Measurements from ENCODE around the gene RALGAPB. TPM values are rescaled to one million over a fixed set of nuclear protein-coding genes. Genes with fewer than 3 reads are reported as not detected.
"Not testable (repeated sequence)": the region's sequence is repeated elsewhere in the genome, so short reads cannot be mapped to it uniquely, and the experiment has no call there.

Gene RALGAPB
- polyA plus RNA-seq (ENCODE audit: insufficient read depth in 1 of 5, insufficient read length in 5 of 5, low replicate concordance in 1 of 5): 10 to 100 TPM; 27.0 to 41.5 (median 37.5) TPM
- long read RNA-seq, donor 1, full-length matches to known transcripts: 1 of 6 reads
- long read RNA-seq, donor 1, partial matches to known transcripts: 5 of 6 reads
- long read RNA-seq, donor 1, other reads (novel, unspliced or antisense): 0 of 6 reads
- long read RNA-seq, donor 2: 0 reads
- long read RNA-seq, donor 3: 0 reads
- long read RNA-seq, donor 4: 0 reads
- long read RNA-seq, donor 5, full-length matches to known transcripts: 1 of 1 reads
- long read RNA-seq, donor 5, partial matches to known transcripts: 0 of 1 reads
- long read RNA-seq, donor 5, other reads (novel, unspliced or antisense): 0 of 1 reads
- long read RNA-seq, donor 6, partial matches to known transcripts: 7 of 7 reads
- long read RNA-seq, donor 6, other reads (novel, unspliced or antisense): 0 of 7 reads
- long read RNA-seq, donor 7, full-length matches to known transcripts: 1 of 1 reads
- long read RNA-seq, donor 7, partial matches to known transcripts: 0 of 1 reads
- long read RNA-seq, donor 7, other reads (novel, unspliced or antisense): 0 of 1 reads
- long read RNA-seq, donor 8: 0 reads

- DNase-seq: peak; percentile 100
These were observed at the start of gene RALGAPB for GRCh38 chr20:38472513-38473366. RALGAPB (plus strand) TSS chr20:38472843; CDS start chr20:38488433, 15,590 bp downstream.

DNA sequence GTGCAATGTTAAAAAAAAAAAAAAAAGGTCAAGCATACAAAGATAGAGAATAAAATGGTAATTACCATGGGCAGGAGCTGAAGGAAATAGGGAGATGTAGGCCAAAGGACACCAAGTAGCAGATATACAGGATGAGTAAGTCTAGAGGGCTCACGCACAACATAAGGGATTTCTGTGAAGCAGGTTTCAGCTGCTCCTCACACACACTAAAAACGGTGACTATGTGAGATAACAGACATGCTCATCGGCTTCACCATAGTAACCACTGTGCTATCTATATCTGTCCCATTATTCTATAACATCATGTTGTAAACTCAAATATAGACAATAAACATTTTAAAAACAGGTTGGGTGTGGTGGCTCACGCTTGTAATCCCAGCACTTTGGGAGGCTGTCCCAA lies 49.1 kb upstream of the RALGAPB start:
- no peak for DNase-seq

GRCh38 chr20:38424401-38424800 lies 48.2 kb upstream of the RALGAPB start:
- DNase-seq: no peak

DNA sequence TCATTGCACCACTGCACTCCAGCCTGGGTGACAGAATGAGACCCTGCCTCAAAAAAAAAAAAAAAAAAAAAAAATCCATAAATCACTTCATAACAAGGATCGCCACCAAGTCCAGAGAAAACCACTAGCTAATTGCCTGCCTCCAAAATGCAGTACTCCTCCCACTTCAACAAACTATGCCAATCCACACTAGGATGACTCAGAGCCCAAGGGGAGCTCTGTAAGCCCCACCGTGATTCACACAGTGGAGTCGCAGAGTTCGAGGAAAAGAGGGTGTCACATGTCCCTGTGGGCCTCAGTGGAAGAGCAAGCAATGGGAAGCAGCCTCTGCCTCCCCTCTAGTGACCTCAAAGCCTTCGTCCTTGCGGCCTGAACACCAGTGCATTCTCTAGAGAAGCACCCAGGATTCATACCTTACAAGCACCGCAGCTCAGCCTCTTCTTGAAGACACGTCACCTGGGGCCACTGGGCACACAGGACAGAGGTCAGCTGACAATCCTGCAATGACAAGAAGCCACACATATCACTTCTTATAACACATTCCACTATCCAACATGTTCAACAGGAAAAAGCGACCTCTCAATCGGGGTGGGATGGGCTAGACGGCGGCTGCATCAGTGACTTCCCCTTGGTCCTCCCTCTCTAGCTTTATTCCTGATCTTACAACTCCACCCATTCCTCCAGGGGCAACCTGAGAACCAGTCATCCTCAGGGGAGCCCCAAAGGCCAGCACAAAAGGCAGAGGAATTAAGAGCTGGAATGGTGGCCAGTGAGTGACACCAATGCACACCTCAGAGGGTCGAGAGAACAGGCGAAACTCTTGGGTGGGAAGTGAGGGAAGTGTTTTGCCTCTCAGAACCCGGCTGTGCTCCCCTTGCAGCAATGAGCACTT lies 46.4 kb upstream of the RALGAPB start:
- no peak for DNase-seq

GRCh38 chr20:38427655-38428023 lies 45.0 kb upstream of the RALGAPB start:
- no peak for DNase-seq

DNA sequence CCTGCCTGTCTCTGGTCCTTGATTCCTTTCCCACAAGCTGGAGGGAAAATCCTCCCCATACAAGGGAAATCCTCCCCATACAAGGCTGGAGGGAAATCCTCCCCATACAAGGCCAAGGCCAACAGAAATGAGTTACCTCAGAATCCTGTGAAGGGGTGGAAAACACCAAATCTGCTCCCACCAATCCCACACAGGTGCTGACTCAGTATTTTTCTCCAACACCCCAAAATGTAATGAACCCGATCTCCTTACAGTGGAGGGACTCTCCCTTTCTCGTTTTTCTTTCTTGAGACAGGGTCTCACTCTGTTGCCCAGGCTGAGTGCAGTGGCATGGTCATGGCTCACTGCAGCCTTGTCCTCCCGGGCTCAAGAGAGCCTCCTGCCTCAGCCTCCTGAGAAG lies 43.8 kb upstream of the RALGAPB start:
- no peak for DNase-seq

- no peak for DNase-seq
These were observed 43.3 kb upstream of the RALGAPB start for GRCh38 chr20:38429301-38429700.

- no peak for DNase-seq
These were observed 41.8 kb upstream of the RALGAPB start for GRCh38 chr20:38430679-38431325.

GRCh38 chr20:38432292-38432691 lies 40.4 kb upstream of the RALGAPB start:
- no peak for DNase-seq

- DNase-seq: not testable (repeated sequence)
These were observed 39.8 kb upstream of the RALGAPB start for GRCh38 chr20:38432870-38433269.

DNA sequence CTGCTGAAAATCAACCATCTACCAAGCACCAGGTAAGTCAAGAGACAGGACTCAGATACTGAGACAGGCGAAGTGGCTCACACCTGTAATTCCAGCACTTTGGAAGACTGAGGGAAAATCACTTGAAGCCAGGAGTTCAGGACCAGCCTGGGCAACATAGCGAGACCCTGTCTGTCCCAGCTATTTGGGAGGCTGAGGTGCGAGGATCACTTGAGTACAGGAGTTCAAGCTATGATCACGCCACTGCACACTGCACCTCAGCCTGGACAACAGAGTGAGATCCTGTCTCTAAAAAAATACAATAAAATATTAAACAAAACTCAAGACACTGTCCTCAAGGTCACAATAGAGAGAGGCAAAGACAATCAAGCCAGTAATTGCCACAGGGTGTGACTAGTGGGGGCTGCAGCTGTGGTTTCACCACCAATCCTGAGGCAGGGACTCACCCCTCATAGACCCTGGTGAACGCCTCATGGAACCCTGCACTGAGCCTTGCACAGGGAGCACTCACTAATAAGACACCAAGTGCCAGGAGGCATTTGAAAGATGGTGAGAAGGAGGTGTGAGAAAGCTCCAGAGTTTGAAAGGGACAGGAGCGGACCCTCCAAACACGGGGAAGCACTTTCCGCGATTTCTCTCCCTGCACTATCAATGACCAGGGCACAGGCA lies 39.2 kb upstream of the RALGAPB start:
- no peak for DNase-seq

DNA sequence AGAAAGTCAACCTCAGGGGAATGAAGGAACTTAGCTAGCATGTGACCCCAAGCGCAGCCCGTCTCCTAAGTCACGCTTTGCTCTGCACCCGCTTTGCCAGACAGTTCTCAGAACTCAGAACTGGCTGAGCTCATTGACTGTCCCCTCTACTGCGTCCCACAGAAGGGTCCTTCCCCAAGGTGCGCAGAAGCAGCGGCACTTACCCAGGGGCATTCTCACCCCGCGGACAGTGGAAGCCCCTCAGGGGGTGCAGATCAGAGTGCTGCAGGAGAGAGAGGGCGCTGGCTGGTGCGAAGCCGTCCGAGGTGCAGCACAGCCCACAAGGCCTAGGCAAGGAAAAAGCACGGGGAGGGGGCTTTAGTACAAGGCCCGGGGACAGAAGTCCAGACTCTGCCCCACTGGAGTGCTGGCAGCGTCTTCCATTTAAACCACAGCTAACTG lies 38.3 kb upstream of the RALGAPB start:
- DNase-seq: peak in 1 of 2 donors; percentile 9

DNA sequence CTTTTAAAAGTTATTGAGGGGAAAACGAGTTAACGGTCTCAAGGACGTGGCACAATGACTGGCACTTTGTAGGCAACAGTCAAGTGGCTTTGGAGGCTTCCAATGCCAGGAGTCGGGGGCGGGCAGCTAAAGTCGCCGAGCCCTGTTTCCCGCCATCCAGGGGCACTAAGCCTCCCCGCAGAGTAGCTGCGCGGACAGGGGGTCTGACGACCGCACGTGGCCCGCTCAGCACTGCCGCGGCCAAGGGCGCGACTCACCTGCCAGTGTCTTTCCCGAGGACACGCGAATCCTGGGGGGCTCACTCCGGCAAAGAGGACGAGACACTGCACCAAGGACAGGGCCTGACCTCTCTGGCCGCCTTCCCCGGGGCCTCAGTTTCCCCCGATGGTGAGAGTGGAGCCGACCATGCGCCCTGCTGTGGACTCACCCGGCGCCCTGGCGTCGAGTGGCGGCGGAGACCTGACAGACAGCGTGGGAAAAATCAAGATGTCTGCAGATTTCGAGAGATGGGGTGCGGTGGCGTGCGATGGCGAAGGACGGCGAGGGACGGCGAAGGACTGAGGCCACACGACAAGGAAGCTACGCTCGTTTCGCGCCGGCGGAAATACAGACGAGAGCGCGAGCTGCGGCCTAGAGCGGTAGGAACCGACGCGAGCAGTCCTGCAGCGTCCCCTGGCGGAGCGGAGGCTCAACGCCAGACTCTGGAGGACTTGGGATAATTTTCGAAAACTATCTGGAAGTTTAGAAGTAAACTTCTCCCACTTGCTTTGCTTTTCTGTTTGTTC lies 37.7 kb upstream of the RALGAPB start, which contains the start of gene SNHG17:
TSS of gene SNHG17 (minus strand) at position 559 of the 785 bp plus-strand sequence.
- DNase-seq: peak; percentile 88 to 89

- DNase-seq: no peak
These were observed 37.1 kb upstream of the RALGAPB start for GRCh38 chr20:38435555-38435939.

DNA sequence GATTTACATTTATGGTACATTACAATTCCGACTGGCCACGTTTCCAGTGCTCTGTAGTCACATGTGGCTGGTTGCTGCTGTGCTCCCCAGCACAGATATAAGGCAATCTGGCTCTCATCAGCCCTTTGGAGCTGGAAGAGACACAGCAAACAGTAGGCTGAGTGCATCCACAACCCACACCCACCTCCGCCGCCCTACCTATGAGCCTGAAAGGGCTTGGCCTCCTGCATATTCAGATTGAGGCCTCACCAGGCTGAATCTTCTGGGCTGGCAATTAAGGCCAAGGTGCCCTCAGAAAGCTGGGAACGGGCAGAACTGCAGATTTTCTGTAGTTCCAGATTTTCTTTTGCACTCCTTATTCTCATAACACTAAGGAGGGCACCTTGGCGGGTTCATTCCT lies 34.8 kb upstream of the RALGAPB start:
- DNase-seq: no peak

GRCh38 chr20:38441110-38441509 lies 31.5 kb upstream of the RALGAPB start:
- not testable (repeated sequence) for DNase-seq

GRCh38 chr20:38441916-38442315 lies 30.7 kb upstream of the RALGAPB start:
- DNase-seq: no peak

GRCh38 chr20:38445381-38445796 lies 27.3 kb upstream of the RALGAPB start:
- DNase-seq: no peak

DNA sequence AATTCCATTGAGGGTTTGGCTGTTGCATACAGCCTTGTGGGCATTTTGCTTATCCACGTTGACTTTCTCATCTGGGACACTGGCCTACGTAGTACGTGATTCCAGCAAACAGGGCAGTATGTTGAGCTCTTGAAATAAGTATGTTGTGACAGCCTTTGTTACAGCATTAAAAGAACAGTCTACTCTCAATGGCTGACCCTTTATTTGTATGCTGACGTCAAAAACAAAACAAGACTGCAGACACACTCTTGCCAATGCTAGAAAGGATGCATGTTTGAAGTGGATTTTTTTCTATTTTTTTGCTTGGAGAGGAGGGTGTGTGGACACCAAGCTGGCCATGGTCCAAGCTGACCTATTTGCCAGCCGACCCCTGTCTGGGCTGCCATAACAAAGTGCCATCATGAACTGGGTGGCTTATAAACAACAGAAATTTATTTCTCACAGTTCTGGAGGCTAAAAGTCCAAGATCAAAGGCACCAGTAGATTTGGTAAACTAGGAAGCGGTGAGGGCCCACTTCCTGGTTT lies 26.7 kb upstream of the RALGAPB start:
- DNase-seq: no peak

All from right lung (tissue), 10 donors.